ENCODE results near the gene POLR2A. TPM values are rescaled to one million over a fixed set of nuclear protein-coding genes. Genes with fewer than 3 reads are reported as not detected.

Gene POLR2A
- total and polyA plus RNA-seq, 2 of the 4 experiments (the other 2 are of a cell fraction): 54.0 to 56.6 TPM

- Histone ChIP-seq H3K4me1 (ENCODE audit: control insufficient read depth, insufficient read depth, low read length) (no peaks in the 10 kb centered on the region), H3K9me1 (ENCODE audit: insufficient read depth, low read length) (peaks cover 12% of the 10 kb centered on the region; the same call in 1 of the 2 replicates), H4K20me1 (ENCODE audit: insufficient read depth, low read length) (peaks cover 62% of the 10 kb centered on the region), H3K36me3 (ENCODE audit: control insufficient read depth, insufficient read depth, low read length) (peaks cover 54% of the 10 kb centered on the region), H3K23ac (ENCODE audit: low read depth, low read length) (no peak overlapping the region), H2BK15ac (ENCODE audit: low read depth, low read length) (no peak overlapping the region), H3K4me3 (ENCODE audit: insufficient read depth, low read depth, low read length) (no peak overlapping the region), H3K14ac (replicated peaks; ENCODE audit: low read depth, low read length) (no peak overlapping the region), H3K56ac (ENCODE audit: extremely low read depth, insufficient read depth, low read length) (no peak overlapping the region), H2BK5ac (ENCODE audit: low read depth, low read length, poor library complexity, severe bottlenecking) (no peak overlapping the region), H2AK9ac (replicated peaks; ENCODE audit: low read depth, low read length, poor library complexity) (no peak overlapping the region), H4K5ac (ENCODE audit: low read depth, low read length) (no peak overlapping the region), H2BK20ac (ENCODE audit: low read depth, low read length) (no peak overlapping the region), H2AK5ac (ENCODE audit: low read depth, low read length) (no peak overlapping the region), H3K79me1 (ENCODE audit: low read depth in 1 of 2, low read length in 2 of 2) (peaks cover 48 to 72% of the 10 kb centered on the region in 2 experiments), H2BK120ac (ENCODE audit: low read depth, low read length) (no peak overlapping the region), H3K9me3 (ENCODE audit: control insufficient read depth, insufficient read depth, low read length) (no peaks in the 10 kb centered on the region), H3K4ac (ENCODE audit: low read depth, low read length) (no peak overlapping the region), H2AFZ (replicated peaks; ENCODE audit: low read length, poor library complexity) (no peak overlapping the region), H3K4me2 (ENCODE audit: low read depth, low read length) (no peak overlapping the region), H3K27ac (ENCODE audit: insufficient read depth, low read length) (no peak overlapping the region), H3K27me3 (ENCODE audit: control insufficient read depth, insufficient read depth, low read length) (no peaks in the 10 kb centered on the region), H3K18ac (ENCODE audit: low read depth, low read length) (no peak overlapping the region), H4K8ac (ENCODE audit: low read depth in 2 of 2, low read length in 2 of 2) (no peak overlapping the region), H3K9ac (ENCODE audit: low read depth, low read length) (no peak overlapping the region), H4K91ac (ENCODE audit: insufficient read depth, low read depth, low read length) (no peak overlapping the region)
- ATAC-seq (ENCODE audit: low read depth) (no peak), DNase-seq (no peak)
- intact Hi-C loops (cut with micrococcal nuclease) (no loop called here), dilution Hi-C loops (cut with HindIII; ENCODE audit: low sequenced_read_pairs, unreplicated experiment) (no loop called here), in situ Hi-C loops (cut with MboI; ENCODE audit: low sequenced_read_pairs) (no loop called here)
- ChIA-PET POLR2A (ENCODE audit: unreplicated experiment) (no interaction called here), CTCF (interaction anchor here (0.9 kb wide), 1 partner anchor 10 kb away, joined by 3 read pairs; no protein-coding TSS in a partner anchor)
- BruUV-seq (replicated peaks): no TSS peak
- 97% methylated on average over 6 of the region's 12 CpGs; no CpG with 5 or more reads in 1 of the 2 experiments for WGBS, 2 experiments (ENCODE audit: extremely low coverage in 2 of 2, insufficient read length in 1 of 2)
- TF ChIP-seq USF2 (IDR thresholded peaks at IDR 0.05; ENCODE audit: low read depth, low read length) (no peak), POLR2A (IDR thresholded peaks at IDR 0.05; ENCODE audit: low read depth, low read length) (no peak)
Measured at GRCh38 chr17:7495906-7496434, 11.8 kb downstream of the POLR2A start.
